Measurements from ENCODE around the gene RHOB.
A peak's percentile ranks its signal among the peaks of the same experiment; 100 is the strongest.
"Not testable (repeated sequence)": the region's sequence is repeated elsewhere in the genome, so short reads cannot be mapped to it uniquely, and the experiment has no call there.

Gene RHOB

DNA sequence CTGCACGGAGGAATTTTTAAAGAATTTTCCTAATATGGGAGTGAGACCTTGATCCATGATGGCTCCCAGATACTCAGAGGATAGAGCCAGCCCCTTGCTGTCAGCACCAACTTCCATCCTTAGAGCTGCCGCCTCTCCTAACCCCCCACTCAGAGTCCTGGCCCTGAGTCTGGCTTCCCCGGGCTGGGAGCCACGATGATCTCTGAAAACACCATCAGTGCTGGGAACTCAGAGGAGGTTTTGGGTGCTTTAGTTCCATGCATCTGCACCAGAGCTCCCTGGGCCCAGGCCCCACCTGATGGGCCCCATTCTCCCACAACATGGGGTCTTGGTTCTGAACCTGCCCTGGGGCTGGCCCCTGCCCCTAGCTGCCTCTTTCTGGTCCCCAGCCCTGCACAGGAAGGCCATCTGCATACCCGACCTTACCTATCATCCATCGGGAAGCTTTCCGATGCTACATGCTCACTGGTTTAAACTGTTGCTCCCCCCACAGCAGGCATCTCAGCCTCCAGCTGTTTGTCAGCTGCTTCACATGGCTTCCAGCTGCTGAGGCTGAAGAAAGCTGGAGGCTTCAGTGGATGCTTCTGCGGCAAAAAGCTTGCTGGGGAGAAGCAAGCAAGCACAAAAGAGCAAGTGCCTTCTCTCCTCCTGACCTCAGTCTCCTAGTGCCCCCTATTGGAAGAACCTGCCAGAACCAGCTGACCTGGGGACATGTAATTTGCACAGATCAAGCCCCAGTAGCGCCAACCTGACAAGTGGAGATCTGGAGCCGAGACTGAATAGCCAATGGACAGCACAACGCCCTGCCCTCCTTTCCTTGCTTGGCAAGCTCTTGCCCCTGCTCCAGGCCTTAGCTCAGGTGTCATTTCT lies 24.2 kb upstream of the RHOB start:
- DNase-seq (ENCODE audit: low spot score) = peak; percentile 41

GRCh38 chr2:20423359-20423758 lies 23.5 kb upstream of the RHOB start:
- DNase-seq (ENCODE audit: low spot score) = no peak

DNA sequence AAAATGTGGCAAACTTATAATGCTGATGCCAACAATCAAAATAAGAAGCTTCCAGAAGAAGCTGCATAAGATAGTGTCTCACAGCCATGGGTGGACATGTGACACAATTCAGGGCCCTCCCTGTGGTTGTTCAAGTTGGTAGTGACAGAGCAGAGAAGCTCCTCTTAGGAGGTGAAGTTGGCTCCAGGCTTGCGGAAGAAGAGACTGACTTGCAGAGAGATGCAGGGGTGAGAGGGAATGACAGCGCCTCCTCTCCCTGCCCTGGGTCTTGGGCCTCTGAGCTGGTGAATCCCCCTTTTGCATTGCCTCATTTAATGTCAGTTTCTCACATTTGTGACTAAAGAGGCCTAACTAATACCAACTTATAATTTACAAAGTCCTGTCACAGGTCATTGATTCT lies 23.0 kb upstream of the RHOB start:
- no peak for DNase-seq (ENCODE audit: low spot score)

DNA sequence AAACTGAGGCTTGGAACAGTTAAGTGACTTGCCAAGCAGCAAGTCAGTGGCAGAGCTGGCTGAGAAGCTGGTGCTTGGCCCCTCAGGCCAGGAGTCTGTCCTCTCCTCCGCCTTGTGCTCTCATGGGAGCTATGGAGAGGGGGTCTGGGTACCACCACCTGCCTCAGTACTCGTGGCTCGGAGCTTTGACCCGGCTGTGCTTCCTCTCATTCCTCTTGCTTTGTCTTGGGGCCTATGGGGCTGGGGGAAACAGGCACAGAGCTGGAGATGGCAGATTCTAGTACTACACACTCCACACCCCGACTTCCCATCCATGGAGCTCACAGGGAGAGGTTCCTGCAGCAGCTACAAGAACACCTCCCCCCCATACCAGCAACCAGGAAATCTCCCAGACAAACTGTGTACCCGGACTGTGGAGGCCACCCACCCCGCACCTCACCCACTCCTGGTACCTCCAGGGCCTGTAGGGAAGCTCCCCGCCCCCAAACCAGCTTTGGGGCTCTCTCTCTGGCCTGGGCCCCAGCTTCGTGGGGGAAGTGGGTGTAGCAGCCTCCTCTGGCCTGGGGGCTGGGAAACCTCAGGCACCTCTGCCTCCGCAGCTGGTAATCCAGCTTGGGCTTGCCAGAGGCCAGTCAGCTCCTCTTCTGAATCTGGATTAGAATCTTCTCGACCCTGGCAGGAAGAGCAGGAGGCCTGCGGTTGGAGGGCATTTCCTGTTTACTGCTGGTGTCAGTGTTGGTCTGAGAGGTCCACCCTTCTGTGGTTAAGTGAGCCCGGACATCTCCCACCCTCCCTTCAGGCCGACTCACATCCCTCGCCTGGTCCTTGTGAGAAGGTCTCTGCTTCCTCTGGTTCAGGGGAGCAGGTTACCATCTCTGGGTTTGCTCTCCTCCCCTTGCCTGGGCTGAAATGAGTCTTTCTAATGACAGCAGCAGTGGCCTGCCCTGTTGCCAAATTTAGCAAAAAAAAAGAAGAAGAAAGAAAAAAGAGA lies 22.3 kb upstream of the RHOB start:
- DNase-seq (ENCODE audit: low spot score) = no peak

- no peak for DNase-seq (ENCODE audit: low spot score)
Observed at GRCh38 chr2:20425371-20425881, 21.4 kb upstream of the RHOB start.

- DNase-seq (ENCODE audit: low spot score) = no peak
Observed at GRCh38 chr2:20425884-20426283, 21.0 kb upstream of the RHOB start.

DNA sequence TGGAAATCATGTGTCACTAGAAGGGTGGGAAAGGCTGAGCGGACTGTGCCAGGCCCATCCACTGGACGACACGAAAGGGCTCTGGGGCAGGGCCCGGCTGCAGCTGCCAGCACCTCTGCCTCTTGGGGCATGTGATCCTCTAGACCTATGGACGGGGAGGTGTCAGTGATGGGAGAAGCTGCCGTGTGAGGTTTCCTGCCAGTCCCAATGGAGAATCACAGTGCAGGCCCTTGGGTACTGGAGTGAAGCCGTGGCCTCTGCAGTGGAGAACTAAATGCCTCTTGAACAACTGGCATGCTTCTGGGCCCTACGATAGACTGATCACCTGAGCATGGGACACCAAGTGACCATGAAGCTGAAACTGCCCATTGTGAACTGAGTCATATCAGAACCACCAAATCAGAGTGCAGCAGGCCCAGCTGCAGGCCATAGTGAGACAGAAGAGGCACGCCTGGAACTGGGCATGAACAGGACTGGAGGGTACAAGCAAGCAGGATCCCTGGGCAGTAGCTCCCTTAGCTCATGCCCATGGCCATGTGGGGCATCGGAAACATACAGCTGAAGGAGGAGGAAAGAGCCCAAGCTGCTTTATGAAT lies 18.8 kb upstream of the RHOB start:
- DNase-seq (ENCODE audit: low spot score) = no peak

DNA sequence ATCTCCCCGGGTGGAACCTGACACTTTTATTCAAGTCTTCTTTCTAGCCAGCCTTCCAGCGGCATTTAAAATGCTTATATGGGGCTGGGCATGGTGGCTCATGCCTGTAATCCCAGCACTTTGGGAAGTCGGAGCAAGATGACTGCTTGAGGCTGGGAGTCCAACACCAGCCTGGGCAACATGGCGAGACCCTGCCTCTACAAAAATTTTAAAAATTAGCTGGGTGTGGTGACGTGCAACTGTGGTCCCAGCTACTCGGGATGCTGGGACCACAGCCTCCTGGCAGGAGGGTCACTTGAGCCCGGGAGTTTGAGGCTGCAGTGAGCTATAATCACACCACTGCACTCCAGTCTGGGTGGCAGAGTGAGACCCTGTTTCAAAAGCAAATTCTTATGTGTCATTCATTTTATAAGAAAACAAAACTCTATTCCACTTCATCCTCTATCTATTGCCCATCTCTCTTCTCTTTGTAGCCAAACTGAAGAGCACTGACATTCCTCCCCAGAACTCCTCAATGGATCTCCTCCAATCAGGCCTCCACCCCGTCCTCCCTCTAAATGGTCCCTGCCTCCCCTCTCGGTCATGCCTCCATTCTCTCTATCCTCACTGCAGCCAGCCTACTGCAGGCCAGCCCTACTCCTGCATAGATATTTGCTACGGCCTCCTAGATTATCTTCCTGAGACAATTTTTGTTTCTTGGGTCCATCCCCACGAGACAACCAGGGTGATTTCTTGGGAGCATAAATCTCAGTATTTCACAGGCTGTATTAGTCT lies 18.0 kb upstream of the RHOB start:
- DNase-seq (ENCODE audit: low spot score) = no peak

GRCh38 chr2:20429528-20429927 lies 17.3 kb upstream of the RHOB start:
- no peak for DNase-seq (ENCODE audit: low spot score)

GRCh38 chr2:20430035-20430434 lies 16.8 kb upstream of the RHOB start:
- no peak for DNase-seq (ENCODE audit: low spot score)

GRCh38 chr2:20430461-20431300 lies 16.2 kb upstream of the RHOB start:
- no peak for DNase-seq (ENCODE audit: low spot score)

- no peak for DNase-seq (ENCODE audit: low spot score)
Observed at GRCh38 chr2:20431301-20431698, 15.6 kb upstream of the RHOB start.

- no peak for DNase-seq (ENCODE audit: low spot score)
Observed at GRCh38 chr2:20431772-20432171, 15.1 kb upstream of the RHOB start.

GRCh38 chr2:20432714-20433113 lies 14.2 kb upstream of the RHOB start:
- DNase-seq (ENCODE audit: low spot score) = no peak

GRCh38 chr2:20433249-20433648 lies 13.6 kb upstream of the RHOB start:
- DNase-seq (ENCODE audit: low spot score) = no peak

DNA sequence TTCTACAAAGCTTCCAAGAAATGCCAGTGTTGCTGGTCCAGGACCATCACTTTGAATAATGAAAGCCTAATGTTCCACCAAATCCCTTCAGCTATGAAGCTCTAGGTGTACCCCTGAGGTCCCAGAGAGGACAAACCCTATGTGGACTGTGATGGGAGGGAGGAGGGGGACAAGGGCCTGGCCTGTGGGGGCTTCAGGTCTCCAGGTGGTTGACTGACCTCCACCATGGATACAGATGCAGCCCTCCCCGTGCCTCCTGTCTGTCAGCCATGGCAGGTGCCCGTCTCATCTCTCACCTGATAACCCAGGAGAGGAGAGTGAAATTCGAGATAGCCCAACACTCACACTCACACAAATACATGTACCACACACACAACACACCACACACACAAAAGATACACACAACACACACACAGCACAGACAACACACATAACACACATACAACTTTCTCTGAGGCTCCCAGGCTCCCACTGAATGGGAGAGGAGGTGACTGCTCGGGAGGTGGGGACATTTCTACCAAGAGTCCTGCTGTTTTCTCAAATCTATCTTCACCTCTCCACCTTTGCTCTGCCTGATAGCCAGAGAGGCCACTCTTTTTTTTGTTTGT lies 12.8 kb upstream of the RHOB start:
- DNase-seq (ENCODE audit: low spot score) = no peak

- no peak for DNase-seq (ENCODE audit: low spot score)
Observed at GRCh38 chr2:20434588-20435294, 12.1 kb upstream of the RHOB start.

GRCh38 chr2:20435456-20435855 lies 11.4 kb upstream of the RHOB start:
- not testable (repeated sequence) for DNase-seq (ENCODE audit: low spot score)

GRCh38 chr2:20436716-20437470 lies 10.0 kb upstream of the RHOB start:
- DNase-seq (ENCODE audit: low spot score) = no peak
